Parathyroid adenoma (tissue), 2 donors: ENCODE data around the gene ST6GAL1.
"Not testable (repeated sequence)": the region's sequence is repeated elsewhere in the genome, so short reads cannot be mapped to it uniquely, and the experiment has no call there.

ENCODE experiments used
- H2AFZ ChIP-seq: fragments of 300-600 bp; sonication (generic); one replicate; pipeline ENCODE4 v1.7.0; 2017; ENCODE audit warnings: antibody characterized with exemption, mild to moderate bottlenecking
- H3K27ac ChIP-seq: fragments of 300-600 bp; sonication (generic); one replicate; pipeline ENCODE4 v1.7.0; 2017
- H3K27me3 ChIP-seq: fragments of 300-600 bp; sonication (generic); one replicate; pipeline ENCODE4 v1.7.0; 2017; ENCODE audit warnings: low read length; ENCODE audit not compliant: control insufficient read depth, insufficient read depth
- H3K36me3 ChIP-seq: fragments of 300-600 bp; sonication (generic); one replicate; pipeline ENCODE4 v1.7.0; 2017; ENCODE audit warnings: low read length; ENCODE audit not compliant: control insufficient read depth, insufficient read depth
- H3K4me1 ChIP-seq: fragments of 300-600 bp; sonication (generic); one replicate; pipeline ENCODE4 v1.7.0; 2017; ENCODE audit warnings: control low read depth
- H3K4me2 ChIP-seq: fragments of 300-600 bp; sonication (generic); one replicate; pipeline ENCODE4 v1.7.0; 2017; ENCODE audit warnings: low read length
- H3K4me3 ChIP-seq: fragments of 300-600 bp; sonication (generic); one replicate; pipeline ENCODE4 v1.7.0; 2017; ENCODE audit warnings: low read depth, low read length
- H3K79me2 ChIP-seq: fragments of 300-600 bp; sonication (generic); one replicate; pipeline ENCODE4 v1.7.0; 2017; ENCODE audit warnings: control low read depth
- H3K9ac ChIP-seq: fragments of 300-600 bp; sonication (generic); one replicate; pipeline ENCODE4 v1.7.0; 2017; ENCODE audit warnings: mild to moderate bottlenecking
- H3K9me3 ChIP-seq: fragments of 300-600 bp; sonication (generic); one replicate; pipeline ENCODE4 v1.7.0; 2017; ENCODE audit warnings: low read length; ENCODE audit not compliant: control insufficient read depth
- TF ChIP-seq, protein P1 (sequence below): fragments of 300-600 bp; sonication (generic); IDR thresholded peaks from one replicate; pipeline ENCODE4 v1.7.0; 2017; ENCODE audit warnings: antibody characterized with exemption, mild to moderate bottlenecking
- donor health status: primary hyperparathyroidism.

ST6GAL1 gene

DNA sequence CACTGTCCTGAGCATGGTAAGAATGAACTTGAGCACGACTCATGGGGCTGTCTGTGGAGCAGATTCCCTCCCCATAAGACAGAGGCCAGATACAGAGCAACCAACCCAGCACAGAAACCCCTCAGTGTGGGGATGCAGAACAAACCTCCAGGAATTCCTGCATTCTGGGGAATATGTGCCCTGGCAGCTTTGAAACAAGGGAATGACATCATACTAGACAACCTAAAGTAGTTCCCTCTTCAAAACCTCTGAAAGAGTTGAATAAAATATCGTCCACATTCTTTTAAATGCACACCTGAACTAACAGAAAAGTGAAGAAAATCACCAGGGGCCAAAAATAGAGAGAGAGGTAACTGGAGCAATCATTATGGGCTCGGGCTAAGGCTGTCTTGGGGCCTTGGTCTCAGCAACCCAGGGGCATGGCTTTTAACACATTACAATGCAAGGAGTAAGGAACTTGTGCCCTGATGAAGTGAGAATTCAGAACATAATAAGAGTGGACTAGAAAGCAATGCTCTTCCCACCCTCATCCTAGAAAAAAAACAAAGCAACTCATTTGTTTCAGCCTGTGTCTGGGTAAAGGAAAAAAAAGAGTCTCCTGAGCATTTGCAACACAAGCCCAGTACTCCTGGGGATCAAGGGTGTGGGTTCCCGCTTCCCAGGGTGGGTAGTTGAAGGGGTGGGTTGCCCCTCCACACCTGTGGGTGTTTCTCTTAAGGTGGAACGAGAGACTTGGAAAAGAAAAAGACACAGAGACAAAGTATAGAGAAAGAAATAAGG, 43.9 kb upstream of the ST6GAL1 start:
- Histone ChIP-seq H3K4me2 (no peak overlapping the region), H3K4me1 (peaks cover 4% of the 10 kb centered on the region), H3K79me2 (no peaks in the 10 kb centered on the region), H3K9me3 (no peaks in the 10 kb centered on the region), H2AFZ (no peak overlapping the region), H3K4me3 (no peak overlapping the region), H3K27me3 (no peaks in the 10 kb centered on the region), H3K27ac (no peak overlapping the region), H3K36me3 (no peaks in the 10 kb centered on the region), H3K9ac (no peak overlapping the region)
- TF ChIP-seq, protein P1, sequence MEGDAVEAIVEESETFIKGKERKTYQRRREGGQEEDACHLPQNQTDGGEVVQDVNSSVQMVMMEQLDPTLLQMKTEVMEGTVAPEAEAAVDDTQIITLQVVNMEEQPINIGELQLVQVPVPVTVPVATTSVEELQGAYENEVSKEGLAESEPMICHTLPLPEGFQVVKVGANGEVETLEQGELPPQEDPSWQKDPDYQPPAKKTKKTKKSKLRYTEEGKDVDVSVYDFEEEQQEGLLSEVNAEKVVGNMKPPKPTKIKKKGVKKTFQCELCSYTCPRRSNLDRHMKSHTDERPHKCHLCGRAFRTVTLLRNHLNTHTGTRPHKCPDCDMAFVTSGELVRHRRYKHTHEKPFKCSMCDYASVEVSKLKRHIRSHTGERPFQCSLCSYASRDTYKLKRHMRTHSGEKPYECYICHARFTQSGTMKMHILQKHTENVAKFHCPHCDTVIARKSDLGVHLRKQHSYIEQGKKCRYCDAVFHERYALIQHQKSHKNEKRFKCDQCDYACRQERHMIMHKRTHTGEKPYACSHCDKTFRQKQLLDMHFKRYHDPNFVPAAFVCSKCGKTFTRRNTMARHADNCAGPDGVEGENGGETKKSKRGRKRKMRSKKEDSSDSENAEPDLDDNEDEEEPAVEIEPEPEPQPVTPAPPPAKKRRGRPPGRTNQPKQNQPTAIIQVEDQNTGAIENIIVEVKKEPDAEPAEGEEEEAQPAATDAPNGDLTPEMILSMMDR, result no peak

DNA sequence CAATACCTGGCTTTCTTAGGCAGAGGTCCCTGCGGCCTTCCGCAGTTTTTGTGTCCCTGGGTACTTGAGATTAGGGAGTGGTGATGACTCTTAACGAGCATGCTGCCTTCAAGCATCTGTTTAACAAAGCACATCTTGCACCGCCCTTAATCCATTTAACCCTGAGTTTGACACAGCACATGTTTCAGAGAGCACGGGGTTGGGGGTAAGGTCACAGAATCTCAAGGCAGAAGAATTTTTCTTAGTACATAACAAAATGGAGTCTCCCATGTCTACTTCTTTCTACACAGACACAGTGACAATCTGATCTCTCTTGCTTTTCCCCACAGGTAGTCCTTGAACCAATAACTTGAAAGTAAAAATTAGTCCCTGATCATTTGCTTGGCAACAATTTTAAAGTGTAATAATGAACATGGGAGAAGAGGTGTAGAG, 42.8 kb upstream of the ST6GAL1 start:
- not testable (repeated sequence) for H3K27ac ChIP-seq, H3K9ac ChIP-seq, H3K4me2 ChIP-seq, H3K36me3 ChIP-seq, H3K4me3 ChIP-seq, H2AFZ ChIP-seq, H3K27me3 ChIP-seq, H3K9me3 ChIP-seq, H3K4me1 ChIP-seq, H3K79me2 ChIP-seq

DNA sequence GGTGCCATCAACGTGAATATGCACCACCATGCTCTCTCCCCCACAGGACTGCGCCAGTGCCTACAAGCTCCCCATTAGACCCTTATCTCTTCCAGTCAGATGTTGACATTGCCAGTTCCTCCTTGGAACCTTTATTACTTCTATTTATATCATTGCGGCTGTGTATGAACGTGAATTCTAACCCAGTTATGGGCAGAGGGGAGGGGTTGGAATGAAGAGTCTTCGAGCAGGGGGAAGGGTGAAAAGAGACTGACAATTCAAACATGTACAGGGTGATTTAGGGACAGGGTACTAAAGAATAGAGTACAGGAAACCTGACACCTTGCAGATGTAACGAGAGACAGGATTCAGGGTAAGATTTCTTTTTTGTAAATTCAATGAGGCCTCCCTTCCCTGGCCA, 41.8 kb upstream of the ST6GAL1 start:
- H3K9ac ChIP-seq, result no peak overlapping the region
- H3K4me2 ChIP-seq, result no peak overlapping the region
- TF ChIP-seq, protein P1, result no peak
- no peaks in the 10 kb centered on the region for H3K27me3 ChIP-seq
- H3K4me1 ChIP-seq, result peaks cover 4% of the 10 kb centered on the region
- no peaks in the 10 kb centered on the region for H3K9me3 ChIP-seq
- no peak overlapping the region for H3K4me3 ChIP-seq
- no peaks in the 10 kb centered on the region for H3K79me2 ChIP-seq
- no peak overlapping the region for H3K27ac ChIP-seq
- no peaks in the 10 kb centered on the region for H3K36me3 ChIP-seq
- H2AFZ ChIP-seq, result peak overlapping the region; percentile 13

DNA sequence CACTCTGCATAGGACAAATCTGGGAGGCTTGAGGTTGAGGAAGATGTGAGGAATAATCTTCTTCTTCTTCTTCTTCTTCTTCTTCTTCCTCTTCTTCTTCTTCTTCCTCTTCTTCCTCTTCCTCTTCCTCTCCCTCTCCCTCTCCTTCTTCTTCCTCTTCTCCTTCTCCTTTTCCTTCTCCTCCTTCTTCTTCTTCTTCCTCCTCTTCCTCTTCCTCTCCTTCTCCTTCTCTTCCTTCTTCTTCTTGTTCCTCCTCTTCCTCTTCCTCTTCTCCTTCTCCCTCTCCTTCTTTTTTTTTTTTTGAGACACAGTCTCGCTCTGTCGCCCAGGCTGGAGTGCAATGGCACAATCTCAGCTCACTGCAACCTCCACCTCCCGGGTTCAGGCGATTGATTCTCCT, 40.6 kb upstream of the ST6GAL1 start:
- H3K4me2 ChIP-seq, H3K27me3 ChIP-seq, H3K4me3 ChIP-seq, H3K79me2 ChIP-seq, H2AFZ ChIP-seq, H3K36me3 ChIP-seq, H3K9ac ChIP-seq, H3K4me1 ChIP-seq, H3K27ac ChIP-seq, H3K9me3 ChIP-seq: not testable (repeated sequence)

DNA sequence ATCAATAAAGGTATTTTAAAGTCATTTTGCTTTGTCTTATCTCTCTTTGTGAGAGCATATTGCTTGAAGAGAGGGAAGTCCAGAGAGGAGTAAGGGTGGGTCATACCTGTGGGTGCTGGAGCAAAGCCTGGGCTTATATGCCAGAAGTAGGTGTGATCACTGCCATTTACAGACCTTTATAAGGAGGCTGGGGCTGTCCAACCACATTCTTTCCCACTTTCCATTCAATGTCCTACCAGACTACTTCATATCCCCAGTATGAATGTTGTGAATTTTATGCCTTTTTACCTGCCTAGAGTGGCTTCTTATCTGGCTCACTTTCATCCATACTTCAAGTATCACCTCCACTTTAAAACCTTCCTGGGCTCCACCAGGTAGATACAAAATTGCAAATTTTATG, 39.4 kb upstream of the ST6GAL1 start:
- H3K27ac ChIP-seq, result no peak overlapping the region
- H2AFZ ChIP-seq, result no peak overlapping the region
- H3K36me3 ChIP-seq, result no peaks in the 10 kb centered on the region
- H3K79me2 ChIP-seq, result no peaks in the 10 kb centered on the region
- H3K9ac ChIP-seq, result no peak overlapping the region
- H3K4me1 ChIP-seq, result peaks cover 4% of the 10 kb centered on the region
- no peak overlapping the region for H3K4me3 ChIP-seq
- H3K4me2 ChIP-seq, result no peak overlapping the region
- no peaks in the 10 kb centered on the region for H3K9me3 ChIP-seq
- H3K27me3 ChIP-seq, result no peaks in the 10 kb centered on the region
- TF ChIP-seq, protein P1, result no peak

DNA sequence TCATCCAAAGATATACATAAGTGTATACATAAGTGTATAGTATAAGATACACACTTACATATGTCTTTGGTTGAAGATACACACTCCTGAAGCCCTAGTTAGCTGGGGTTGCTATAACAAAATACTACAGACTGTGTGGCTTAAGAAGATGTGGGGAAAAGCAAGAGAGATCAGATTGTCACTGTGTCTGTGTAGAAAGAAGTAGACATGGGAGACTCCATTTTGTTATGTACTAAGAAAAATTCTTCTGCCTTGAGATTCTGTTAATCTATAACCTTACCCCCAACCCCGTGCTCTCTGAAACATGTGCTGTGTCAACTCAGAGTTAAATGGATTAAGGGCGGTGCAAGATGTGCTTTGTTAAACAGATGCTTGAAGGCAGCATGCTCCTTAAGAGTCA, 37.3 kb upstream of the ST6GAL1 start:
- H3K4me1 ChIP-seq, H3K9ac ChIP-seq, H3K4me2 ChIP-seq, H3K27ac ChIP-seq, H3K4me3 ChIP-seq, H3K27me3 ChIP-seq, H2AFZ ChIP-seq, H3K79me2 ChIP-seq, H3K36me3 ChIP-seq, H3K9me3 ChIP-seq: not testable (repeated sequence)
